Measurements from ENCODE around the gene CD6.

The CD6 gene

GRCh38 chr11:61033417-61033816, 61.9 kb downstream of the CD6 start:
- TF ChIP-seq POLR2AphosphoS5 (IDR thresholded peaks at IDR 0.05; ENCODE audit: low read depth, low read length) (no peak), FOXP2 (optimal IDR thresholded peaks at IDR 0.05; ENCODE audit: borderline replicate concordance, extremely low read depth, extremely low read length, insufficient read depth) (no peak)

GRCh38 chr11:61034111-61034510, 62.6 kb downstream of the CD6 start:
- TF ChIP-seq FOXP2 (optimal IDR thresholded peaks at IDR 0.05; ENCODE audit: borderline replicate concordance, extremely low read depth, extremely low read length, insufficient read depth) (no peak), REST (IDR thresholded peaks at IDR 0.05; ENCODE audit: insufficient read depth in 1 of 2, low read depth in 2 of 2, low read length in 2 of 2) (no peak), SIN3A (IDR thresholded peaks at IDR 0.05; ENCODE audit: borderline replicate concordance, insufficient read depth, low read length) (no peak), TAF1 (IDR thresholded peaks at IDR 0.05; ENCODE audit: borderline replicate concordance, insufficient read depth, low read length) (no peak), POLR2AphosphoS5 (IDR thresholded peaks at IDR 0.05; ENCODE audit: low read depth, low read length) (no peak)

GRCh38 chr11:61034704-61035525, 63.4 kb downstream of the CD6 start:
- no peak for TF ChIP-seq REST (IDR thresholded peaks at IDR 0.05; ENCODE audit: insufficient read depth in 1 of 2, low read depth in 2 of 2, low read length in 2 of 2)
- no peak for TF ChIP-seq FOXP2 (optimal IDR thresholded peaks at IDR 0.05; ENCODE audit: borderline replicate concordance, extremely low read depth, extremely low read length, insufficient read depth)
- no peak for TF ChIP-seq POLR2AphosphoS5 (IDR thresholded peaks at IDR 0.05; ENCODE audit: low read depth, low read length)
- TF ChIP-seq SIN3A (IDR thresholded peaks at IDR 0.05; ENCODE audit: borderline replicate concordance, insufficient read depth, low read length): no peak
- no peak for TF ChIP-seq TAF1 (IDR thresholded peaks at IDR 0.05; ENCODE audit: borderline replicate concordance, insufficient read depth, low read length)

- TF ChIP-seq POLR2AphosphoS5 (IDR thresholded peaks at IDR 0.05; ENCODE audit: low read depth, low read length) (no peak), SIN3A (IDR thresholded peaks at IDR 0.05; ENCODE audit: borderline replicate concordance, insufficient read depth, low read length) (no peak), REST (IDR thresholded peaks at IDR 0.05; ENCODE audit: insufficient read depth in 1 of 2, low read depth in 2 of 2, low read length in 2 of 2) (no peak), TAF1 (IDR thresholded peaks at IDR 0.05; ENCODE audit: borderline replicate concordance, insufficient read depth, low read length) (no peak), FOXP2 (optimal IDR thresholded peaks at IDR 0.05; ENCODE audit: borderline replicate concordance, extremely low read depth, extremely low read length, insufficient read depth) (no peak)
Measured at GRCh38 chr11:61035526-61035835, 64.0 kb downstream of the CD6 start.

GRCh38 chr11:61037441-61038093, 66.1 kb downstream of the CD6 start:
- TF ChIP-seq POLR2AphosphoS5 (IDR thresholded peaks at IDR 0.05; ENCODE audit: low read depth, low read length): no peak
- no peak for TF ChIP-seq REST (IDR thresholded peaks at IDR 0.05; ENCODE audit: insufficient read depth in 1 of 2, low read depth in 2 of 2, low read length in 2 of 2)
- no peak for TF ChIP-seq SIN3A (IDR thresholded peaks at IDR 0.05; ENCODE audit: borderline replicate concordance, insufficient read depth, low read length)
- no peak for TF ChIP-seq FOXP2 (optimal IDR thresholded peaks at IDR 0.05; ENCODE audit: borderline replicate concordance, extremely low read depth, extremely low read length, insufficient read depth)
- TF ChIP-seq TAF1 (IDR thresholded peaks at IDR 0.05; ENCODE audit: borderline replicate concordance, insufficient read depth, low read length): no peak

Data from PFSK-1 (cell line).